PC-9 (cell line): ENCODE data around the gene SLC6A18. TPM values are rescaled to one million over a fixed set of nuclear protein-coding genes. Genes with fewer than 3 reads are reported as not detected.
"Not testable (repeated sequence)": the region's sequence is repeated elsewhere in the genome, so short reads cannot be mapped to it uniquely, and the experiment has no call there.

Source experiments
- BruUV-seq: library from RNA; stranded (reverse); fragments of 400-500 nt; replicated peaks from 2 replicates; lab custom pipeline; 2021; lab: Mats Ljungman, UMichigan
- CTCF ChIA-PET: fragments of 300-600 bp; sonication (Branson Sonifier 250); formaldehyde crosslinking; loops from one replicate; lab custom pipeline; 2022; ENCODE audit warnings: antibody characterized with exemption; lab: Charles Lee
- POLR2A ChIA-PET: fragments of 300-600 bp; sonication (Branson Sonifier 250); formaldehyde crosslinking; loops from one replicate; lab custom pipeline; 2022; ENCODE audit warnings: antibody characterized with exemption; ENCODE audit not compliant: unreplicated experiment; lab: Charles Lee
- DNase-seq, 2 experiments: peaks; one replicate each; pipeline versions ENCODE4 v3.0.0 to v3.0.0-alpha.2; 2015 to 2022; ENCODE audit warnings: mixed read lengths in 1 of 2
- H2AFZ ChIP-seq: fragments of 200-600 bp; sonication (generic); 2 replicates; pipeline ENCODE4 v1.8.1; 2017; ENCODE audit warnings: antibody characterized with exemption
- H3F3A ChIP-seq: fragments of 200-600 bp; sonication (generic); 2 replicates; pipeline ENCODE4 v1.8.1; 2017; ENCODE audit warnings: antibody characterized with exemption, mild to moderate bottlenecking, low read depth; ENCODE audit not compliant: insufficient read depth
- H3K27ac ChIP-seq: fragments of 200-600 bp; sonication (generic); 2 replicates; pipeline ENCODE4 v1.6.1; 2016; ENCODE audit warnings: mixed run types
- H3K27me3 ChIP-seq: fragments of 200-600 bp; sonication (generic); 2 replicates; pipeline ENCODE4 v1.6.1; 2016; ENCODE audit warnings: low read depth, mixed run types; ENCODE audit not compliant: insufficient read depth
- H3K36me3 ChIP-seq: fragments of 200-600 bp; sonication (generic); 2 replicates; pipeline ENCODE4 v1.6.1; 2016; ENCODE audit warnings: low read depth, mixed run types
- H3K4me1 ChIP-seq: fragments of 200-600 bp; sonication (generic); replicated peaks from 2 replicates; pipeline ENCODE4 v1.6.1; 2016; ENCODE audit warnings: mixed run types; ENCODE audit not compliant: insufficient read depth
- H3K4me2 ChIP-seq: fragments of 200-600 bp; sonication (generic); 2 replicates; pipeline ENCODE4 v1.6.1; 2017; ENCODE audit warnings: mixed run types
- H3K4me3 ChIP-seq: fragments of 200-600 bp; sonication (generic); 2 replicates; pipeline ENCODE4 v1.6.1; 2016; ENCODE audit warnings: mixed run types
- H3K79me2 ChIP-seq: fragments of 200-600 bp; sonication (generic); 2 replicates; pipeline ENCODE4 v1.6.1; 2017; ENCODE audit warnings: low read depth, mixed run types
- H3K9me2 ChIP-seq: fragments of 200-600 bp; sonication (generic); 2 replicates; pipeline ENCODE4 v1.8.1; 2017; ENCODE audit warnings: mild to moderate bottlenecking; ENCODE audit not compliant: insufficient read depth
- H3K9me3 ChIP-seq: fragments of 200-600 bp; sonication (generic); 2 replicates; pipeline ENCODE4 v1.8.1; 2016; ENCODE audit warnings: low read depth; ENCODE audit not compliant: insufficient read depth
- H4K20me1 ChIP-seq: fragments of 200-600 bp; sonication (generic); 2 replicates; pipeline ENCODE4 v1.8.1; 2017; ENCODE audit not compliant: insufficient read depth
- CTCF ChIP-seq: fragments of 200-600 bp; sonication (generic); conservative IDR thresholded peaks from 2 replicates; pipeline ENCODE4 v1.6.1; 2017; ENCODE audit warnings: mixed run types, antibody characterized with exemption, mild to moderate bottlenecking, moderate library complexity
- EZH2 ChIP-seq: fragments of 200-600 bp; sonication (generic); IDR thresholded peaks from 2 replicates; pipeline ENCODE4 v1.8.0; 2017; ENCODE audit warnings: antibody characterized with exemption, low read depth
- intact Hi-C: fragments of 100-400 bp; cut with micrococcal nuclease; formaldehyde crosslinking; loops from one replicate; pipeline ENCODE4 v1.10.0; 2022; ENCODE audit not compliant: unreplicated experiment
- total RNA-seq: library from RNA; stranded (reverse); gene quantifications from 2 replicates; pipeline ENCODE4 v1.2.3, GENCODE V29; 2021

Gene SLC6A18
- total RNA-seq, 1 experiment from 2014 or later, result not detected

- H3K27me3 ChIP-seq, result no peaks in the 10 kb centered on the region
- H3K9me2 ChIP-seq, result no peaks in the 10 kb centered on the region
- ChIA-PET CTCF (no interaction called here), POLR2A (no interaction called here)
- H4K20me1 ChIP-seq, result no peaks in the 10 kb centered on the region
- H3K27ac ChIP-seq, result no peak overlapping the region
- H3K9me3 ChIP-seq, result no peaks in the 10 kb centered on the region
- no peaks in the 10 kb centered on the region for H3K4me1 ChIP-seq
- no peaks in the 10 kb centered on the region for H3F3A ChIP-seq
- no TSS peak for BruUV-seq
- H2AFZ ChIP-seq, result no peak overlapping the region
- intact Hi-C loops, result no loop called here
- no peaks in the 10 kb centered on the region for H3K79me2 ChIP-seq
- no peak overlapping the region for H3K4me2 ChIP-seq
- TF ChIP-seq EZH2 (no peak), CTCF (no peak)
- H3K4me3 ChIP-seq, result no peak overlapping the region
- no peaks in the 10 kb centered on the region for H3K36me3 ChIP-seq
- DNase-seq, result no peak
These were observed 48.6 kb downstream of the SLC6A18 start for GRCh38 chr5:1273745-1274144.

- Histone ChIP-seq H3K9me2 (no peaks in the 10 kb centered on the region), H3K27me3 (no peaks in the 10 kb centered on the region), H3K27ac (no peak overlapping the region), H3K79me2 (no peaks in the 10 kb centered on the region), H3K36me3 (no peaks in the 10 kb centered on the region), H3K4me2 (no peak overlapping the region), H3K4me1 (no peaks in the 10 kb centered on the region), H3K4me3 (no peak overlapping the region), H3F3A (no peaks in the 10 kb centered on the region), H3K9me3 (no peaks in the 10 kb centered on the region), H2AFZ (no peak overlapping the region), H4K20me1 (no peaks in the 10 kb centered on the region)
- ChIA-PET POLR2A (no interaction called here), CTCF (no interaction called here)
- no peak for TF ChIP-seq EZH2
- no peak for TF ChIP-seq CTCF
- BruUV-seq, result no TSS peak
- DNase-seq, result no peak
- intact Hi-C loops, result no loop called here
These were observed 49.3 kb downstream of the SLC6A18 start for GRCh38 chr5:1274471-1274870.

- H3K4me1 ChIP-seq, H3K4me2 ChIP-seq, H2AFZ ChIP-seq, DNase-seq, BruUV-seq, H3F3A ChIP-seq, H3K4me3 ChIP-seq, H3K36me3 ChIP-seq, H3K79me2 ChIP-seq, H3K27ac ChIP-seq, H4K20me1 ChIP-seq, intact Hi-C loops, H3K27me3 ChIP-seq, H3K9me3 ChIP-seq, POLR2A ChIA-PET, H3K9me2 ChIP-seq, CTCF ChIA-PET: not testable (repeated sequence)
These were observed 50.5 kb downstream of the SLC6A18 start for GRCh38 chr5:1275397-1276391.
